Osteocyte (in vitro differentiated cells): ENCODE measurements around the gene DUSP14. TPM values are rescaled to one million over a fixed set of nuclear protein-coding genes. Genes with fewer than 3 reads are reported as not detected.

Source experiments
- DNase-seq: peaks from one replicate; pipeline ENCODE4 v3.0.0; 2021; ENCODE audit warnings: mixed read lengths; ENCODE audit not compliant: unreplicated experiment; ENCODE audit errors: extremely low spot score
- H3K27ac Mint-ChIP-seq: one replicate; pipeline ENCODE4 v1.8.0; 2021; ENCODE audit warnings: mild to moderate bottlenecking, mixed read lengths; ENCODE audit not compliant: unreplicated experiment
- H3K27me3 Mint-ChIP-seq: one replicate; pipeline ENCODE4 v1.8.0; 2021; ENCODE audit warnings: mixed read lengths; ENCODE audit not compliant: unreplicated experiment
- H3K36me3 Mint-ChIP-seq: one replicate; pipeline ENCODE4 v1.8.0; 2021; ENCODE audit warnings: mixed read lengths; ENCODE audit not compliant: unreplicated experiment
- H3K4me1 Mint-ChIP-seq: one replicate; pipeline ENCODE4 v1.8.0; 2021; ENCODE audit warnings: mixed read lengths; ENCODE audit not compliant: unreplicated experiment
- H3K4me3 Mint-ChIP-seq: one replicate; pipeline ENCODE4 v1.8.0; 2021; ENCODE audit warnings: mild to moderate bottlenecking, moderate library complexity, mixed read lengths; ENCODE audit not compliant: unreplicated experiment
- H3K9me3 Mint-ChIP-seq: one replicate; pipeline ENCODE4 v1.8.0; 2021; ENCODE audit warnings: mixed read lengths; ENCODE audit not compliant: unreplicated experiment
- CTCF ChIP-seq: fragments of 200-600 bp; sonication (generic); IDR thresholded peaks from 2 replicates; pipeline ENCODE4 v1.5.0; 2021; ENCODE audit warnings: antibody characterized with exemption, mild to moderate bottlenecking, moderate library complexity
- total RNA-seq: library from RNA; stranded (reverse); gene quantifications from 2 replicates; pipeline ENCODE4 v1.2.1, GENCODE V29; 2021

DUSP14 gene
- total RNA-seq, 1 donor from 2014 or later = 35.7 TPM

- H3K9me3 Mint-ChIP-seq = no peaks in the 10 kb centered on the region
- no peak for DNase-seq
- TF ChIP-seq CTCF = no peak
- H3K4me1 Mint-ChIP-seq = peaks cover 27% of the 10 kb centered on the region
- no peak overlapping the region for H3K4me3 Mint-ChIP-seq
- no peaks in the 10 kb centered on the region for H3K27me3 Mint-ChIP-seq
- H3K27ac Mint-ChIP-seq = peak overlapping the region; percentile 58
- H3K36me3 Mint-ChIP-seq = peaks cover 21% of the 10 kb centered on the region
These were observed 58.3 kb downstream of the DUSP14 start for GRCh38 chr17:37547986-37548385.

GRCh38 chr17:37551788-37552187 is 62.1 kb downstream of the DUSP14 start:
- Mint-ChIP-seq H3K4me3 (no peak overlapping the region), H3K9me3 (no peaks in the 10 kb centered on the region), H3K4me1 (peaks cover 13% of the 10 kb centered on the region), H3K27ac (peak overlapping the region; percentile 14), H3K27me3 (no peaks in the 10 kb centered on the region), H3K36me3 (peaks cover 33% of the 10 kb centered on the region)
- no peak for DNase-seq
- TF ChIP-seq CTCF = no peak

GRCh38 chr17:37553401-37553966 is 63.8 kb downstream of the DUSP14 start:
- no peak overlapping the region for H3K27ac Mint-ChIP-seq
- H3K27me3 Mint-ChIP-seq = no peaks in the 10 kb centered on the region
- H3K4me3 Mint-ChIP-seq = no peak overlapping the region
- peaks cover 39% of the 10 kb centered on the region for H3K36me3 Mint-ChIP-seq
- no peaks in the 10 kb centered on the region for H3K4me1 Mint-ChIP-seq
- no peak for TF ChIP-seq CTCF
- no peaks in the 10 kb centered on the region for H3K9me3 Mint-ChIP-seq
- DNase-seq = no peak

GRCh38 chr17:37555386-37555785 is 65.7 kb downstream of the DUSP14 start:
- Mint-ChIP-seq H3K36me3 (peaks cover 45% of the 10 kb centered on the region), H3K27me3 (no peaks in the 10 kb centered on the region), H3K4me1 (no peaks in the 10 kb centered on the region), H3K27ac (no peak overlapping the region), H3K9me3 (no peaks in the 10 kb centered on the region), H3K4me3 (no peak overlapping the region)
- TF ChIP-seq CTCF = no peak
- no peak for DNase-seq

- no peak overlapping the region for H3K27ac Mint-ChIP-seq
These were observed 67.8 kb downstream of the DUSP14 start for GRCh38 chr17:37557482-37557881.

More at GRCh38 chr17:37557482-37557881, 67.8 kb downstream of the DUSP14 start:
- Mint-ChIP-seq H3K9me3 (no peaks in the 10 kb centered on the region), H3K4me3 (no peak overlapping the region), H3K4me1 (no peaks in the 10 kb centered on the region), H3K36me3 (peaks cover 49% of the 10 kb centered on the region), H3K27me3 (no peaks in the 10 kb centered on the region)
- DNase-seq = no peak
- TF ChIP-seq CTCF = no peak
